ENCODE data around the gene BTN3A1.
"Not testable (repeated sequence)": the region's sequence is repeated elsewhere in the genome, so short reads cannot be mapped to it uniquely, and the experiment has no call there.

Gene BTN3A1

DNA sequence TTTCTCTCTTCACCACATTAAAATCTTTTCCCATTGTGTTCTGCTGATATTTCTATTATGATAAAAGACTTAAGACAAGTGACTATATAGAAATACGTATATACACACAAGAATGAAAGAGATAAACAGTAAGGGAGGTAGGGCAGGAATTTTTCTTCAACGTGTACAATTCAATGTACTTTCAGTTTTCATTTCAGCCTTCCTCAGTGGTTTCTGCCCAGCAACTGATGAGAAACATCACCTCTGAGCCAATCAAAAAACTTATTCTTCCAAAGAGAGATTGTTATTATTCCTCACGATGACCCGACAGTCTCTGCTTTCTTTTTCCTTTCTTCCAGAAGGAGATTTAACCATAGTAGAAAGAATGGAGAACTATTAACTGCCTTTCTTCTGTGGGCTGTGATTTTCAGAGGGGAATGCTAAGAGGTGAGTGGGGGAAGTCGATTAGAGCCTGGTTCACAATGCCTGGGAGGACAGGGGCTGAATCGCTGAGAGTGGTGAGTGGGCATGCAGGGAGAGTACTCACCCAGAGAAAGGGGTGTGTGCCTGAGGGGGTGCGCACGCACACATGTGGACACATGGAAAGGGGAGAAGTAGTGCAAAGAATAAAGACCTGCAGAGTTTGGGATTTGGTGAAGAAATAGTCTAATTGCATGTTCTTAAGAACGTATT, at the start of gene BTN3A1:
TSS of gene BTN3A1 (plus strand) at position 289 of the 672 bp plus-strand sequence. CDS start 3,289 bp downstream, outside the sequence.
- H3K4me1 Mint-ChIP-seq, result peaks cover 40 to 64% of the 10 kb centered on the region in 2 donors
- DNase-seq (peak; percentile 54), ATAC-seq (replicated peaks) (peak; percentile 95)
- H3K4me3 Mint-ChIP-seq, result peak within 1 kb of the TSS; percentile 92
- H3K27me3 Mint-ChIP-seq, result no peaks in the 10 kb centered on the region
- peak within 1 kb of the TSS; percentile 98 for H3K27ac Mint-ChIP-seq
- H3K36me3 Mint-ChIP-seq, result peaks cover 13 to 25% of the 10 kb centered on the region in 2 donors
- H3K9me3 Mint-ChIP-seq, result no peaks in the 10 kb centered on the region

DNA sequence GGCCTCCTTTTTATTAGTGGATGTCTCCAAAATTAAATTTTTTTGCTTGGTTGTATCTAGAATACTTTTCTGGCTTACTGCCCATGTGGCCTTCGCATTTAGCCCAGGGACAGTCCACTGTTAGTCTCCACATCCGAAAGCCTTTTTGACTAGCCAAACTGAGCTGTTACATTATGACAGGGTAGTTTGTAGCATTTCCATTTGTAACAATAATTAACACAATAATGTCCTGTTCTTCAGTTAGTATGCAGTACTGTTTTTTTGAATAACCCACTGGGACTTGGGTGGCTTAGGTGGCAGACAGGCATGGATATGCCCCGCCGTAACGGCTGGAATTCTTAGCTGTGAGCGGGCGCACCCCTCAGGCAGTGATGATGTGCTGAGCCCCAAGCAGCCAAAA, 49.8 kb upstream of the BTN3A1 start:
- ATAC-seq (replicated peaks) (no peak), DNase-seq (no peak)
- Mint-ChIP-seq H3K4me3 (no peak overlapping the region), H3K36me3 (no peaks in the 10 kb centered on the region), H3K27ac (no peak overlapping the region), H3K9me3 (no peaks in the 10 kb centered on the region), H3K4me1 (no peaks in the 10 kb centered on the region), H3K27me3 (peaks cover 12 to 13% of the 10 kb centered on the region in 2 donors)

DNA sequence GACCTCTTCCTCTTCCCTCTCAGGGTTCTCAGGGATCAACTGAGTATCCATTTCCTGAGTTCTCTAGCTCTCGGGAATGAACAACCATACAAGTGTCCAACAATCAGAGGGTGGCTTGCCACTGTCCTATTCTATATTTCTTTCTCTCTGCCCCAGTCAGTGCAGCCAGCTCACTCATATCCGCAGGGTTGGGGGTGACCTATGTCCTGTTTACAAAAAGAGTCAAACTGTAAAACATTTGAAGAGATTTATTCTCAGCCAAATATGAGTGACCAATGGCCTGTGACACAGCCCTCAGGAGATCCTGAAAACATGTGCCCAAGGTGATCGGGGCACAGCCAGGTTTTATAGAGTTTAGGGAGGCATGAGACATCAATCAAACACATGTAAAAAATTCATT, 47.9 kb upstream of the BTN3A1 start:
- H3K4me1 Mint-ChIP-seq, result peaks cover 2% of the 10 kb centered on the region in 2 donors
- no peak overlapping the region for H3K27ac Mint-ChIP-seq
- H3K9me3 Mint-ChIP-seq, result no peaks in the 10 kb centered on the region
- ATAC-seq (replicated peaks) (no peak), DNase-seq (no peak)
- H3K4me3 Mint-ChIP-seq, result no peak overlapping the region
- H3K36me3 Mint-ChIP-seq, result no peaks in the 10 kb centered on the region
- peaks cover 12 to 13% of the 10 kb centered on the region in 2 donors for H3K27me3 Mint-ChIP-seq

DNA sequence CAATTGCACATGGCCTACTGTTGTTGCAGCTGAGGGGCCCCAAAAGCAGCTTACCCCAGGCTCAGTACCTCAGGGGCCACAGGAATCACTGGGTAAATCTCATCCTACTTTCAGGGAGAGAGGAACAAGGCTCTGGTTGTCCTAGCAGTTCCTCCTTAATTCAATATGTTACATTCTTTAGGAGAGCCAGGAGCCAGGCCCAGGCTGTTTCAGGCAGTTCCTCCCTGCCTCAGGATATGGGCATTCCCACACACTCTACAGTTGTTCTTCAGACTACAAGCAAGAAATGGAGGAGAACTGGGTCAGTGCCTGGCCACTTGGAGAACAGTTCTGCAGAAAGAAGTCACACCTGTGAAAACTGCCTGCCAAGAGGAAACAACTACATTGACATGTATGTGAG, 46.7 kb upstream of the BTN3A1 start:
- Mint-ChIP-seq H3K36me3 (no peaks in the 10 kb centered on the region), H3K9me3 (no peaks in the 10 kb centered on the region), H3K27me3 (peaks cover 12 to 13% of the 10 kb centered on the region in 2 donors), H3K27ac (no peak overlapping the region), H3K4me1 (peaks cover 3 to 6% of the 10 kb centered on the region in 2 donors), H3K4me3 (no peak overlapping the region)
- DNase-seq, result no peak
- no peak for ATAC-seq (replicated peaks)

DNA sequence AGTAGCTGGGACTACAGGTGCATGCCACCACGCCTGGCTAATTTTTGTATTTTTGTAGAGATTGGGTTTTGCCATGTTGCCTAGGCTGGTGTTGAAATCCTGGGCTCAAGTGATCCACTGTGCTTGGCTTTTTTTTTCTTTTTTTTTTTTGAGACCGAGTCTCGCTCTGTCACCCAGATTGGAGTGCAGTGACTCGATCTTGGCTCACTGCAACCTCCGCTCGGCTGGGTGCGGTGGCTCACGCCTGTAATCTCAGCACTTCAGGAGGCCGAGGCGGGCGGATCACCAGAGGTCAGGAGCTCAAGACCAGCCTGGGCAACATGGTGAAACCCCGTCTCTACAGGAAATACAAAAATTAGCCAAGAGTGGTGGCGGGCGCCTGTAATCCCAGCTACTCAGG, 44.5 kb upstream of the BTN3A1 start:
- ATAC-seq (replicated peaks), result not testable (repeated sequence)

DNA sequence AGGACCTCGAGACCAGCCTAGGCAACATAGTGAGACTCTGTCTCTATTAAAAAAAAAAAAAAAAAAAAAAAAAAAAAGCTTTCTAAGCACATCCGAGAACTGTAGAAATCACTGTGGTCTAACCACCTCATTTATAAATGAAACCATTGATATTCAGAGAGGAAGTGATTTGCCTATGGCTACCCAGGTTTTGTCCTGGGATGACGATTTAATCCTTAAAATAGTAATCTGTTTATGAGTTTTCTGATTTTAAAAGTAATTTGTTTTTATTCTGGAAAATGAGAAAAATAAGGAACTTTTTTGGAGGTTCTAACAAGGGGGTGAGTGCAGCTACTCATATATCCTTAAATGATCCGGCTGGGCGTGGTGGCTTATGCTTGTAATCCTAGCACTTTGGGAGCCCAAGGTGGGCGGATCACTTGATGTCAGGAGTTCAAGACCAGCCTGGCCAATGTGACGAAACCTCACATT, 43.5 kb upstream of the BTN3A1 start:
- no peak overlapping the region for H3K27ac Mint-ChIP-seq
- H3K27me3 Mint-ChIP-seq, result peaks cover 18 to 19% of the 10 kb centered on the region in 2 donors
- H3K36me3 Mint-ChIP-seq, result no peaks in the 10 kb centered on the region
- peaks cover 20 to 23% of the 10 kb centered on the region in 2 donors for H3K4me1 Mint-ChIP-seq
- ATAC-seq (replicated peaks) (peak; percentile 85), DNase-seq (no peak)
- no peaks in the 10 kb centered on the region for H3K9me3 Mint-ChIP-seq
- H3K4me3 Mint-ChIP-seq, result no peak overlapping the region

More for the DNA sequence above, 44.5 kb upstream of the BTN3A1 start:
- H3K9me3 Mint-ChIP-seq, H3K4me3 Mint-ChIP-seq, H3K27ac Mint-ChIP-seq, DNase-seq, H3K36me3 Mint-ChIP-seq: not testable (repeated sequence)
- Mint-ChIP-seq H3K4me1 (peaks cover 15 to 17% of the 10 kb centered on the region in 2 donors), H3K27me3 (peaks cover 19 to 20% of the 10 kb centered on the region in 2 donors)

DNA sequence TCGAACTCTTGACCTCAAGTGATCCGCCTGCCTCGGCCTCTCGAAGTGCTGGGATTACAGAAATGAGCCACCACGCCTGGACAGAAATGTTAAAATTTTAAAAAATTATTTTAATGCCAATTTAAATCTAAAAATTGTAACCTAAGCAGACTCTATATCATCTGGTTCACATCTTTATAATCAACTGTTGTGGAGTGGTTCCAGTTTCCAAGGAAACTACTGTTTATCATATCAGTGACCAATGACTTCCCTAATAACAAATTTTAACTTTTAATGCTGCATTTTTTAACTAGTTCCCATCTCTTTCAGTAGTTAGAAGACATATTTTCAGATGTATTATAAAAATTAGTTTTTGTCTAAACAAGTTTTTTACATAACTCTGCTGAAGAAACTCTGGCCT, 42.3 kb upstream of the BTN3A1 start:
- peak overlapping the region in 1 of 2 donors; percentile 30 for H3K4me3 Mint-ChIP-seq
- ATAC-seq (replicated peaks), result no peak
- no peak for DNase-seq
- peaks cover 8 to 11% of the 10 kb centered on the region in 2 donors for H3K27me3 Mint-ChIP-seq
- H3K36me3 Mint-ChIP-seq, result no peaks in the 10 kb centered on the region
- H3K4me1 Mint-ChIP-seq, result peaks cover 23% of the 10 kb centered on the region in 2 donors
- H3K27ac Mint-ChIP-seq, result no peak overlapping the region
- no peaks in the 10 kb centered on the region for H3K9me3 Mint-ChIP-seq

DNA sequence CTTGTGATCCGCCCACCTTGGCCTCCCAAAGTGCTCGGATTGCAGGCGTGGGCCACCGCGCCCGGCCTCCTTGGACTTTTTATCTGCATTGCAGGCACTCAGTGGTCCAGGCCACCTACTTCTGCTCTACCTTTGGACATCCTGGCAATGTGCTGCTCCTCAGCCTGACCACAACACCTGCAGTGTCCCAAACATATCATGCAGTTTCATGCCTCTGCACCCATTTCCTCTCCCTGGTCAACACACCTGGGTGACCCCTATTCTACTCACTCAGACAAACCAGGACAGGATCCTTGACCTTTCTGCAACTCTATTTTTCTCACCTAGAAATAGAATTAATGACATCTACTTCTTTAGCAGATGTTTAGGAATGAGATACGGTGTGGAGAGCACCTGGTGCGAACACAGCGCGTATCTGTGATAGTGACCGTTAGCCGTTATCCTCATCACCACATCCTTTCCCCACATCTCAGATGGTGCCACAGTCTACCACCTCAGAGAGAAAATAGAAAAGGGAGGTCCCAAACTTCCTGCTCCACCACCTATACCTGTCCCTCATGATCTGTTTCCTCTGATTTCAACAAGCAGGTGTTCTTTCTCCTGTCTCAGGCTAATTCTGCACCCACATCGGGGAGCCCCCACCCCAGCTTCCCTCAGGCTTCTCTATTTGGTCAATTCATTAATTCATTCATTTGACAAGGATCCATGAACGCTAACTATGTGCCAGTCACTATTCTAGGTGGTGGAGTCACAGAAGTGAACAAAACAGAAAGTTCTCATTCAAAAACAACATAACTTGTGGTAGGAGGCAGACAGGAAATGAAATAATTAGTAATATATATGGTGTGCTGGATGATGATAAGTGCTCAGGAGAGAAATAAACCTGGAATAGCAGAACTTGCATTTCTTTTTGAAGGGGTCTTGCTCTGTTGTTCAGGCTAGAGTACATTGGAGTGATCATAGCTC, 41.3 kb upstream of the BTN3A1 start:
- H3K9me3 Mint-ChIP-seq, result no peaks in the 10 kb centered on the region
- no peaks in the 10 kb centered on the region for H3K36me3 Mint-ChIP-seq
- peak overlapping the region in 1 of 2 donors; percentile 5 for H3K4me3 Mint-ChIP-seq
- peaks cover 23% of the 10 kb centered on the region in 2 donors for H3K4me1 Mint-ChIP-seq
- no peak for ATAC-seq (replicated peaks)
- peaks cover 7 to 8% of the 10 kb centered on the region in 2 donors for H3K27me3 Mint-ChIP-seq
- DNase-seq, result no peak
- H3K27ac Mint-ChIP-seq, result no peak overlapping the region

DNA sequence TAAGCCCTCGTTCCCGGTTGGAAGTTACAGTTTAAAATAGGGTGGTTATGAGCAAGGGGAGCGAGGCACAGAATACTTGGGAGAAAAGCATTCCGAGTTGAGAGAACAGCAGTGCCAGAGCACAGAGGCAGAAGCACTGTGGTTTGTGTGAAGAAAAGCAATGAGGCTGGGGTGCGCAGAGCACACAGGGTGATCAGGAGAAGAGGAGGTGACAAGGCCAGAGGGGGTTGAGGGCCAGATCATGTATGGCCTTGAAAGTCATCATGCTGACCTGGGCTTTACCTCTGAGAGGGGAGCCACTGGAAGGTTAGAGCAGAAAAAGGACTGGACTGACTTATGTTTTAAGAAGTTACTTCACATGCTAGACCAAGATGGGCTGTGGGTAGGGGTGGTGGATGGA, 40.5 kb upstream of the BTN3A1 start:
- Mint-ChIP-seq H3K27ac (no peak overlapping the region), H3K27me3 (peaks cover 7 to 8% of the 10 kb centered on the region in 2 donors), H3K4me1 (peaks cover 24 to 25% of the 10 kb centered on the region in 2 donors), H3K9me3 (no peaks in the 10 kb centered on the region), H3K4me3 (no peak overlapping the region), H3K36me3 (no peaks in the 10 kb centered on the region)
- DNase-seq (no peak), ATAC-seq (replicated peaks) (no peak)

DNA sequence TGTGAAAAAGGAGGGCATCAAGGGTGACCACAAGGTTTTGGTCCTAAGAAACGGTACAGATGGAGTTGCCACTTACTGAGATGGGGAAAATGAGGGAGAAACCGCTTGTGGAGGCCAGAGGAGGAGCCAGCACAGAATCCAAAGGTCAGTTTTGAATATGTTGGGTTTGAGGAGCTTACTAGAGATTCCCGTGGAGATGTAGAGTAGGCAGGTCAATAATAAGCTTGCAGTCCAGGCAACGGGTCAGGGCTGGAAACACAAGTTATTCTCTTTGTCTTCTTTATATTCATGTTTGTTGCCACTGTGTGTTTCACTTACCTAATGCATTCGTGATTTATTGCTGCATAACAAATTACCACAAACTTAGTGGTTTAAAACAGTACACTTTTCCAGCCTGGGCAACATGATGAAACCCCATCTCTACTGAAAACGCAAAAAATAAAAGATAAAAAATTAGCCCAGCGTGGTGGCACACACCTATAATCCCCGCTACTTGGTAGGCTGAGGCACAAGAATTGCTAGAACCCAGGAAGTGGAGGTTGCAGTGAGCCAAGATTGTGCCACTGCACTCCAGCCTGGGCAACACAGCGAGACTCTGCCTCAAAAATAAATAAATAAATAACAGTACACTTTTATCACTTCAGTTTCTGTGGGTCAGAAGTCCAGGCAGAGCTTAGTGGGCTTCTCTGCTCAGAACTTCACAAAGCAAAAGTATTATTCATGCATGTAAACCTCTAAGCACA, 39.8 kb upstream of the BTN3A1 start:
- peaks cover under 1% of the 10 kb centered on the region in 2 donors for H3K36me3 Mint-ChIP-seq

DNA sequence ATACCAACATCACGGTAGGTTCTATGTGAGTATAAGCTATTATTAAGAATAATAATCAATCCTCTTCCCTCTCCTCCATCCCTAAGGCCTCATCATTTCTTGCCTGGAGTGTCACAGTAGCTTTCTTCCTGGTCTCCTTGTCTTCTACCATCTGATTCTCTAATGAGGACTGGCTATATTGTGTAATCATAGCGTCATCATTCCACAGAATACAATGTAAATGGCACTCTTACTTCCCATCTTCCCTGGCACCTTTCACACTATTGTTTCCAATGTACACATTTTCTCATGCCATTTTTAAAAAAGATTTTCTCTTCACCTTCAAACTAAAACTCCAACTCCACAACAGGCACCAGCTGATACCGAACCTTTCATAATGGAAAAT, 39.2 kb upstream of the BTN3A1 start:
- H3K27ac Mint-ChIP-seq, result no peak overlapping the region
- H3K4me1 Mint-ChIP-seq, result peaks cover 30 to 36% of the 10 kb centered on the region in 2 donors
- peaks cover 7 to 8% of the 10 kb centered on the region in 2 donors for H3K27me3 Mint-ChIP-seq
- H3K9me3 Mint-ChIP-seq, result no peaks in the 10 kb centered on the region
- no peak for DNase-seq
- no peak for ATAC-seq (replicated peaks)
- H3K4me3 Mint-ChIP-seq, result no peak overlapping the region
- peaks cover 2 to 5% of the 10 kb centered on the region in 2 donors for H3K36me3 Mint-ChIP-seq

More for the DNA sequence above, 39.8 kb upstream of the BTN3A1 start:
- H3K27me3 Mint-ChIP-seq, result peaks cover 7 to 8% of the 10 kb centered on the region in 2 donors
- no peak for DNase-seq
- no peaks in the 10 kb centered on the region for H3K9me3 Mint-ChIP-seq
- H3K27ac Mint-ChIP-seq, result no peak overlapping the region
- ATAC-seq (replicated peaks), result no peak
- H3K4me1 Mint-ChIP-seq, result peaks cover 29 to 32% of the 10 kb centered on the region in 2 donors
- no peak overlapping the region for H3K4me3 Mint-ChIP-seq

DNA sequence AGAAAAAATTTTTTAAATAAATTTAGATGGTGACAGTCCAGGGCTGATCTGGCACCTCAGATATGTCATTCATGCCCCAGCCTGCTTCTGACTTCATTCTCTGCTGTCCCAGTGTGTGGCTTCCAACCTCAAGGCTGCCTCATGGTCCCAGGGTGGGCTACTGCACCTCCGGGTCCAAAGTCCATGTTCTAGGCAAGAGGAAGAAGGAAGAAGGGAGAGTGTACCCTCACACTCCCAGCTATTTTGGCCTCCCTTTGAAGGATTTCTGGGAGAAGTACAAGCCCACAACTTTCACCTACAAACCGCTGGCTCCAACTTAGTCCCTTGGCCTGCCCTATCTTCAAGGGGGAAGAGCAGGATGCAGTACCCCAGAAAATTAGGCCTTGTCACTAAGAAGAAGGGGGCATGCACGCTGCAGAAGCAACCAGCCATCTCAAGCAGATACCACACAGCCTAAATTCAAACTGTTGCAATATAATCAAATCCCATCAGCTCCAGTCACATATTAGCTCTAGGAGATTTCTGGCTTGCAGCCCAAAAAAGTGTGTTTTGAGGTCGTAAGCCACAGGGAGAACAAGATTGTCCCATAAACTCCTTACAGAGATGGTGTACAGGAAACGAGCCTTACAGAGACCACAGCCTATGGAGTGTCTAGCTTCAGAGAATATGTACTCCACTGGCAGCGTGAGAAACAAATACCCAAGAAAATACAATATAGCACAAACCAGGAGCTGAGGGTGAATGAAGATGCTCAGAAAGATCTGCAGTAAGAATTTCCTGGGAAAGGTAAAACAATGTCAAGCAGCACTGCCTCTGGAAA, 38.0 kb upstream of the BTN3A1 start:
- Mint-ChIP-seq H3K27ac (no peak overlapping the region), H3K36me3 (peaks cover 8 to 11% of the 10 kb centered on the region in 2 donors)
- ATAC-seq (replicated peaks), result peak in 1 of 2 donors; percentile 35

DNA sequence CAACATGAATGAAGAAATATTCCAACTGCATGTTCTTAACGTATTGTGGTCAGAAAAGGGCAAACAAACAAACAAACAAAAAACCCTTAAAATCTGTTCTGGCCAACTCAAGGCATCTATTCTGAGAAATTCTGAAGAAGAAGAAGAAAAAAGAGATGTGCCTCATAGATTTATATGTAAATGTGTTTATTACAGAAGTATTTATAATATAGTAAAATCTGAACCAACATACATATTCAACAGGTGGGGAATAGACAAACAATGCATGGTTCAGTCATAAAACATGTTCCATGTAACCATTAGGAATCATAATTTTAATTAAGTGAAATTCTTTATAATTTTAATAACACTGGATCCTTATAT, 36.5 kb upstream of the BTN3A1 start:
- H3K9me3 Mint-ChIP-seq, result no peaks in the 10 kb centered on the region
- ATAC-seq (replicated peaks) (no peak), DNase-seq (no peak)
- peaks cover 17 to 24% of the 10 kb centered on the region in 2 donors for H3K36me3 Mint-ChIP-seq
- peaks cover 5% of the 10 kb centered on the region in 2 donors for H3K27me3 Mint-ChIP-seq
- H3K27ac Mint-ChIP-seq, result no peak overlapping the region
- peaks cover 37 to 44% of the 10 kb centered on the region in 2 donors for H3K4me1 Mint-ChIP-seq
- H3K4me3 Mint-ChIP-seq, result no peak overlapping the region

More for the DNA sequence above, 38.0 kb upstream of the BTN3A1 start:
- H3K4me1 Mint-ChIP-seq, result peaks cover 29 to 37% of the 10 kb centered on the region in 2 donors
- no peaks in the 10 kb centered on the region for H3K9me3 Mint-ChIP-seq
- no peak for DNase-seq
- peaks cover 7 to 8% of the 10 kb centered on the region in 2 donors for H3K27me3 Mint-ChIP-seq
- no peak overlapping the region for H3K4me3 Mint-ChIP-seq

Measured in stimulated activated naive B cell treated with anti-CD40 and anti-IgM and Interleukin-4, amounts not matched to agents 10 μg/mL and 1 μg/mL and 100 μg/mL, for 72 hours (primary cell).